ENCODE results near the gene ACSS1.
A peak's percentile ranks its signal among the peaks of the same experiment; 100 is the strongest.

ACSS1 gene

DNA sequence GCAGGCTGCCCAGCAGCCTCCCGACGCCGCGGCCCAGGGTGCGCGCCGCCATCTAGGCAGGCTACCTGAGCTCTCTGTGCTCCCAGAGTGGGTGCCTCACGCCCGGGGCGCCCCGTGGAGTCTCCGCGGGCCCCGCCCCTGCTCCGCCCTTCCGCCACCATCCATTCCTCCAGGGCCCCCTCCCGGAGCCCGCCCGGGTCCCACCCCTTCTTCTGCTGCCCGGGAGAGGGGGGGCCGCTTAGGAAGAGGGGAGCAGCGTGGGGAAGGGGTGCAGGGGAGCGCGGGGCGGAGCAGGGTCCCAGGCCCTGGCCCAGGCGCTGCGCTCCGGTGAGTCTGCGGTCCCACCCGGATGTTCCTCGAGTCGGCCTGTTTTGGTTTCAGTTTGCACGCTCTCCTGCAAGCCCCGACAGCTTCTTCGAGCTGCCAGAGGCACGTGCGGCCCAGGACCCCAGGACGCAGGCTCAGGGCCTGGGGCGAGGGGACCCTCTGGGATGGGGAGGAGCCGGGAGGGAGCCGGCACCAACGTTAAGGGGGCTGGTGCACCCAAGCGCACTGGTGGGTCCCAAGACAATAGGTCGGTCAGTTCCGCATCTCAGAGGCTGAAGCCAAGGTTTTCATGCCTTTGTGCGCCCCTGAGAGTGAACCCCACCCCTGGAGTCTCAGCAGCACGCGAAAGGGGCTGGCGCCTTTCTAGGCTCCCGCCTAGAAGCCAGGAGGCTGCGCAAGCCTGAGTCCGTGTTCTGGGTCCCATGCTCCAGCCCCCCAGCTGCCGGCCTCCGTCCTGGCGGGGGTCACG, at the start of gene ACSS1:
ACSS1 (minus strand) TSS at position 89 of the 796 bp plus-strand sequence; CDS start at position 52, 37 bp downstream.
- DNase-seq: no peak

- no peak for DNase-seq
Measured at GRCh38 chr20:25103526-25103925, 45.6 kb upstream of the ACSS1 start.

DNA sequence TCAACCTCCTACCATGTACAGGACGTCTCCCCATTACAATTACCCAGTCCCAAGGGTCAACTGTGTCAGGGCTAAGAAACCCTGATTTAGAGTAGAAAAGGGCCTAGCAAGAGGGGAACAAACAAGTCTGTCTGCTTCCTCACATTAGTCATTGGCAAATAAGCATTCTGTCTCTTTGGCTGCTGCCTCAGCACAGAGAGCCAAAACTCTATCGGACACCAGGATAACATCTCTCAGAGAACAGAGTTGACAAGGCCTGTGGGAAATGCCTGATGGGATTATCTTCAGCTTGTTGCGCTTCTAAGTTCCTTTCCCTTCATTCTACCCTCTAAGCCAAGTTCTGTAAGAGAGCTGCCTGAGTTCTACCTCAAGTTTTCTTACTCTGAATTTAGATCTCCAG, 43.0 kb upstream of the ACSS1 start:
- no peak for DNase-seq

DNA sequence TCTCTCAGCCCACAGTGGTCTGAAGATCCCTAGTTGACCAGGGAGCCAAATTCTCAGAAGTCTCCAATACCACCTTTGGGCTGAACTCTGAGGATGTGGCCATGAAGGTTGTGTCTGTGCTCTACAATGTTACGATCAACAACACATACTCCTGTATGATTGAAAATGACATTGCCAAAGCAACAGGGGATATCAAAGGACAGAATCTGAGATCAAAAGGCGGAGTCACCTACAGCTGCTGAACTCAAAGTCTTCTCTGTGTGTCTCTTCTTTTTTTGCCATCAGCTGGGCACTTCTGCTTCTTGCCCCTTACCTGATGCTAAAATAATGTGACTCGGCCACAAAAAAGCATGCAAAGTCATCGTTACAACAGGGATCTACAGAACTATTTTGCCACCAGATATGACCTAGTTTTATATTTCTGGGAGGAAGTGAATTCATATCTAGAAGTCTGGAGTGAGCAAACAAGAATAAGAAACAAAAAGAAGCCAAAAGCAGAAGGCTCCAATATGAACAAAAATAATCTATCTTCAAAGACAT, 41.7 kb upstream of the ACSS1 start:
- DNase-seq: no peak

DNA sequence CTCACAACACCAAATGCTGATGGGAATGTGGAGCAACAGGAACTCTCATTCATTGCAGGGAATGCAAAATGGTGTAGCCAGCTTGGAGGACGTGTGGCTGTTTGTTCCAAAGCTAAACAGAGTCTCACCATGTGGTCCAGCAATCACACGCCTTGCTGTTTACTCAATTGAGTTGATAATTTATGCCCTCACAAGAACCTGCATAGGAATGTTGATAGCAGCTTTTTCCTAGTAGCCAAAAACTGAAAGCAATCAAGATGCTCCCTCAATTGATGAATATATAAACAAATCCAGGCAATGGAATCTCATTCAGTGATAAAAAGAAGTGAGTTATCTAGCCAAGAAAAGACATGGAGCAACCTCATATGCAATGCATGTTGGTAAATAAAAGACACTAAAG, 39.6 kb upstream of the ACSS1 start:
- DNase-seq: no peak

DNA sequence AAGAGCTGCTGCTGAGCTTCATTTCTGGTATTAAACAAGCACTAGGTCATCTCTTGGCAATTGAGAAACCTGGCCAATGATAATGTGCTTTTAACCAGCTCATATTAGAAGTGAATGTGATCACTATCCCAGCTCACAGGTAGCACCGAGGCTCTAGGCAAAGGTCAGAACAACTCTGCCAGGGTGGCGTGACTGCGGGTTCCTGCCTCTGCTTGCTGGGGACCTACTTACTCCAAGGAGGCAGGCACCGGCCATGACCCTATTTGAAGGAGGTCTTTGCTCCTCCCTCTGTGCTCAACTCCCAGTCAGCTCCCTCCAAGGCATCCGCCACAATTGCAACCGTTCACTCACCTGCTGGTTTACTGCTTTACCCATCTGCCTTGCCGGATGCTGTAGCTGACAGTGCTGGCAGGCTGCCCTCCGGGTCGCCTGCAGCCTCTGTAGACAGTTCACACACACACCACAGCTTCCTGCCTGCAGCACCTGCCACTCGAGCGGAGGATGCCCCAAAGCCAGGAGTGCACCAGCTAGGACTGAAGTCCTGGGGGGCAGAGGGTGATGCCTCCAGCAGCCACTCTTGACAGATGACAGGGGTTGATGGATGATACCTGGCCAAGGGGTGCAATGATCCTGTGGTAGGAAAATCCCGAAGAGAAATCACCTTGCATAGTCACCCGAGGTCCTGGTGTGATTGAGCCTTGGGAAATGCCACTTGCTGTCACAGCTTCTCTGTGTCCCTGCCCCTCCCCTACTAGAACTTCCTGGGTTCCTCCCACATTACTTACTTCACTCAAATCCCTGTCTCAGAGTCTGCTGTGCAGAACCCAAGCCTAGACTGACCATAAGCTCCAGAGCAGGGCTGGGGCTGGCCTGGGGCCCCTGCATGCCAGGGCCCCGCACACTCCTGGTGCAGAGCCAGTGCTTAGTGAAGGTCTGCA, 32.8 kb upstream of the ACSS1 start:
- peak; percentile 84 for DNase-seq

DNA sequence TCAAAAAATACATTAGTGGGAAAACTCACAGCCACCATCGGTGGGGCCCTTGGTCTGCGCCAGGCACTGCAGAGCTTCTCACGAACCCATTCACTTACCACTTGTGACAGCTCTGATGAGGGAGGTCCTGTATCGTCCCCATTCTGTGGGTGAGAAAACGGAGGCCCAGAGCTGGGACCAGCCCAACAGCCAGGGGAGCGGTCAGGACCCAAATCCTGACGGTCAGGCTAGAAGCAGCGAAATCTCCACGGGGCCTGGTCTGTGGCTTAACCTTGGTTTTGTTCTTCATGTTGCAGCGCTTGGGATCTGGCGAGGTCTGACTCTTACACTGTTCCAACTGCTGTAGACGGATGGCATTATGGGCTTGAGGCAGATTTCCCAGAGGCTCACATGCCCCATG, 31.7 kb upstream of the ACSS1 start:
- DNase-seq: no peak

GRCh38 chr20:25089096-25089495, 31.2 kb upstream of the ACSS1 start:
- DNase-seq: no peak

GRCh38 chr20:25088267-25088666, 30.3 kb upstream of the ACSS1 start:
- no peak for DNase-seq

DNA sequence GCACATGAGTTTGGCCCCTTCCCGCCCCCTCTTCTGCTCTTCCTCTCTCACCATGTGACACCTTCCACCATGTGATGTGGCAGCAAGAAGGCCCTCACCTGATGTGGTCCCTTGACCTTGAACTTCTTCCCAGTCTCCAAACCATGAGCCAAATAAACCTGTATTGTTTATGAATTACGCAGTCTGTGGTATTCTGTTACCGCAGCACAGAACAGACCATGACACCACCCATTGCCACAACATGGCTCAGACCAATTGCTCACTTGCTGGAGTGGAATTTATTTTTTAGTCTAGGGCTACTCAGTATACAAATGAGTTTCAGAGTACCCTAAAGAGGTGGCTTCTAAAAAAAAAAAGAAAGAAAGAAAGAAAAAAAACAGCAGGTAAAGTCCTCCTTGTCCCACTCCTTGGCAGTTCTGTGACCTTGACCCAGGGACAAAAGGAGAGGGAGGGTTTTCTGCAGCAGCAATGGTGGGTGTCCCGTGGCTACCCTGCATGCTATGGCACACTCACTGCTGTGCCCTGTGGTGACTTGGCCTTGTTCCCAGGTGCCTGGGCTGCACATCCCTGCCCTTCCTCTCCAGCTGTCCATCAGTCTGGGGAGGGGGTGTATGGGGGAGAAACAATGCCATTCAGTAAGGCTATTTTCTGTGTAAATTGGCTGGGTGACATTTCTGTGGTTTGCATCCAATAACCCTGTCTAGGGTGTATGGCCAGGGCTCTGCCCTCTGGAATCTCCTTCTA, 29.4 kb upstream of the ACSS1 start:
- no peak for DNase-seq

DNA sequence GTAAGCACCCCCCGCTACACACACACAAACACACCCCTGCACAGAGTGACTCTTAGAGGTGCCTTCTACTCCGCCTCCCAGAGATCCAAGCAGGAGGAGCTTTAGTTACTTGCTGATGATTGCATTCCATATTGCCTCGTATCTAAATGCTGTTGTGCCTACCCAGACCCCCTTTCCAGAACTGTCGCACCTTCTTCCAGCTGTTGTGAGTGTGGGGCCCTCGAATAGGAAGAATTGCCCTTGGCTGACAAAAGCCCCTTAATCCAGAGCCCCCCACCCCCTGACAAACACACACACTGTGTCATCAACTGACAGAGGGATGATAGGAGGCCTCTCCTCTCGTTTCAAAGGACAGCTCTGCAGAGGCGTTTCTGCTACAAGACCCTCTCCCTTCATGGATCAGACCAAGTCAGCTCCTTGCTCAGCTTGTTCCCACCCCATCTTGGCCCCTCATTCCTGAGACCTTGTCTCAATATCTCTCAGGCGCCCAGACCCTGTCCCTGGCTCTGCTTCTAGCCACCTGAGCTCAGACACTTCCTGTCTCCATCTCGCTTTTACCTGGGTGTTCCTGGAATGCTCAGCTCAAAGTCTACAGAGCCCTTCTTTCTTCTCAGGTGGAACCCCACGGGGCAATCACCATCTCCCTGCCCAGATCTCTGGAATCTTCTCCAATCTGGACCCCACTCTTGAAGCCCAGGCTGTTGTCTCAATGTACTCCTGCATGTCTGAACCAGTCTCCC, 28.0 kb upstream of the ACSS1 start:
- no peak for DNase-seq

GRCh38 chr20:25084626-25085187, 26.8 kb upstream of the ACSS1 start:
- DNase-seq: no peak

- DNase-seq: peak; percentile 36
Measured at GRCh38 chr20:25083773-25084625, 26.1 kb upstream of the ACSS1 start.

- DNase-seq: no peak
Measured at GRCh38 chr20:25083141-25083772, 25.3 kb upstream of the ACSS1 start.

GRCh38 chr20:25082498-25082873, 24.5 kb upstream of the ACSS1 start:
- no peak for DNase-seq

- DNase-seq: no peak
Measured at GRCh38 chr20:25081730-25082497, 24.0 kb upstream of the ACSS1 start, which contains the start of gene VSX1. VSX1 (minus strand) TSS chr20:25082141; CDS start chr20:25082096, 45 bp downstream.

- no peak for DNase-seq
Measured at GRCh38 chr20:25081065-25081729, 23.3 kb upstream of the ACSS1 start.

- DNase-seq: no peak
Measured at GRCh38 chr20:25079171-25079570, 21.2 kb upstream of the ACSS1 start.

- DNase-seq: no peak
Measured at GRCh38 chr20:25078662-25079061, 20.7 kb upstream of the ACSS1 start.

All from NCI-H1105 treated with DMSO at 0.1 percent for 48 hours (cell line).